ENCODE data around the gene ATP4B. TPM values are rescaled to one million over a fixed set of nuclear protein-coding genes. Genes with fewer than 3 reads are reported as not detected.

ATP4B gene
- total and polyA plus RNA-seq, 7 donors, result 0.04 TPM; not detected in 6

DNA sequence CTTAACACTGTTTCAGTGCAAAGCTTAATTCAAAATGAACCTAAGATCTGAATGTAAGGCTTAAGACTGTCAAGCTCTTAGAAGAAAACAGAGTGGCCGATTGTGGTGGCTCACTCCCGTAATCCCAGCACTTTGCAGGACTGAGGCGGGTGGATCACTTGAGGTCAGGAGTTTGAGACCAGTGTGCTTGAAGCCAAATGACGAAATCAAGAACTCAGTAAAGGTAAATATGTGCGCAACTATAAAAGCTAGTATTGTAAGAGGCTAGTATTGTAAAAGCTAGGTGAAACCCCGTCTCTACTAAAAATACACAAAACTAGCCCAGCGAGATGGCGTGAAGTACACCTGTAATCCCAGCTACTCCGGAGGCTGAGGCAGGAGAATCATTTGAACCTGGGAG is 12.7 kb downstream of the ATP4B start:
- Histone ChIP-seq H3K4me3 (no peak overlapping the region), H3K4me1 (peaks cover 4% of the 10 kb centered on the region), H3K27me3 (ENCODE audit: insufficient read depth in 3 of 3, low read length in 2 of 3) (no peaks in the 10 kb centered on the region), H3K27ac (no peak overlapping the region), H3K36me3 (ENCODE audit: insufficient read depth in 1 of 2, low read depth in 1 of 2) (peaks cover 0 to 11% of the 10 kb centered on the region in 2 donors), H3K9me3 (no peaks in the 10 kb centered on the region)
- DNase-seq (no peak), ATAC-seq (no peak)
- intact Hi-C loops (cut with DNase I), result no loop called here
- TF ChIP-seq, protein P1, sequence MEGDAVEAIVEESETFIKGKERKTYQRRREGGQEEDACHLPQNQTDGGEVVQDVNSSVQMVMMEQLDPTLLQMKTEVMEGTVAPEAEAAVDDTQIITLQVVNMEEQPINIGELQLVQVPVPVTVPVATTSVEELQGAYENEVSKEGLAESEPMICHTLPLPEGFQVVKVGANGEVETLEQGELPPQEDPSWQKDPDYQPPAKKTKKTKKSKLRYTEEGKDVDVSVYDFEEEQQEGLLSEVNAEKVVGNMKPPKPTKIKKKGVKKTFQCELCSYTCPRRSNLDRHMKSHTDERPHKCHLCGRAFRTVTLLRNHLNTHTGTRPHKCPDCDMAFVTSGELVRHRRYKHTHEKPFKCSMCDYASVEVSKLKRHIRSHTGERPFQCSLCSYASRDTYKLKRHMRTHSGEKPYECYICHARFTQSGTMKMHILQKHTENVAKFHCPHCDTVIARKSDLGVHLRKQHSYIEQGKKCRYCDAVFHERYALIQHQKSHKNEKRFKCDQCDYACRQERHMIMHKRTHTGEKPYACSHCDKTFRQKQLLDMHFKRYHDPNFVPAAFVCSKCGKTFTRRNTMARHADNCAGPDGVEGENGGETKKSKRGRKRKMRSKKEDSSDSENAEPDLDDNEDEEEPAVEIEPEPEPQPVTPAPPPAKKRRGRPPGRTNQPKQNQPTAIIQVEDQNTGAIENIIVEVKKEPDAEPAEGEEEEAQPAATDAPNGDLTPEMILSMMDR (IDR thresholded peaks at IDR 0.05), result no peak
- 97 to 99% (median 97%) methylated on average over 9 of the region's 9 CpGs for WGBS, 3 donors

DNA sequence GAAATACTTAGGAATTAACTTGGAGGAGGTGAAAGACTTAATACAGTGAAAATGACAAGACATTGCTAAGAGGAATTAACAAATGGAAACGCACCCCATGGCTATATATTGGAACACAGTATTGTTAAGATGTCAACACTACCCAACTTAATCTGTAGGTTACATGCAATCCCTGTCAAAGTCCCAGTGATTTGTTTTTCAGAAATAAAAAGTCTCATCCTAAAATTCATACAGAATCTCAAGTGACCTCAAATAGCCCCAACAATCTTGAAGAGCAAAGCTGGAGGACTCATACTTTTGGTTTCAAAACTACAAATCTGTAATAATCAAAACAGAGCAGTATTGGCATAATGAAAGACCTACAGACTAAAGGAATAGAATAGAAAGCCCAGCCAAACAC is 13.2 kb downstream of the ATP4B start:
- WGBS, 3 donors, result 93 to 100% (median 95%) methylated on average over 1 of the region's 1 CpG
- DNase-seq, result no peak
- Histone ChIP-seq H3K36me3 (ENCODE audit: insufficient read depth in 1 of 2, low read depth in 1 of 2) (peaks cover 0 to 16% of the 10 kb centered on the region in 2 donors), H3K4me3 (no peak overlapping the region), H3K4me1 (peaks cover 4% of the 10 kb centered on the region), H3K27me3 (ENCODE audit: insufficient read depth in 3 of 3, low read length in 2 of 3) (no peaks in the 10 kb centered on the region), H3K27ac (no peak overlapping the region), H3K9me3 (no peaks in the 10 kb centered on the region)
- no peak for ATAC-seq
- intact Hi-C loops (cut with DNase I), result no loop called here
- TF ChIP-seq, protein P1 (IDR thresholded peaks at IDR 0.05), result no peak

- 94 to 97% (median 96%) methylated on average over 5 of the region's 5 CpGs for WGBS, 3 donors
- peaks cover 4% of the 10 kb centered on the region for H3K4me1 ChIP-seq
- DNase-seq (no peak), ATAC-seq (no peak)
- peaks cover 0 to 27% of the 10 kb centered on the region in 2 donors for H3K36me3 ChIP-seq (ENCODE audit: insufficient read depth in 1 of 2, low read depth in 1 of 2)
- intact Hi-C loops (cut with DNase I), result no loop called here
- H3K9me3 ChIP-seq, result no peaks in the 10 kb centered on the region
- H3K4me3 ChIP-seq, result no peak overlapping the region
- no peak overlapping the region for H3K27ac ChIP-seq
- TF ChIP-seq, protein P1 (IDR thresholded peaks at IDR 0.05), result no peak
- no peaks in the 10 kb centered on the region for H3K27me3 ChIP-seq (ENCODE audit: insufficient read depth in 3 of 3, low read length in 2 of 3)
These were observed 14.4 kb downstream of the ATP4B start for GRCh38 chr13:113643593-113643992.

DNA sequence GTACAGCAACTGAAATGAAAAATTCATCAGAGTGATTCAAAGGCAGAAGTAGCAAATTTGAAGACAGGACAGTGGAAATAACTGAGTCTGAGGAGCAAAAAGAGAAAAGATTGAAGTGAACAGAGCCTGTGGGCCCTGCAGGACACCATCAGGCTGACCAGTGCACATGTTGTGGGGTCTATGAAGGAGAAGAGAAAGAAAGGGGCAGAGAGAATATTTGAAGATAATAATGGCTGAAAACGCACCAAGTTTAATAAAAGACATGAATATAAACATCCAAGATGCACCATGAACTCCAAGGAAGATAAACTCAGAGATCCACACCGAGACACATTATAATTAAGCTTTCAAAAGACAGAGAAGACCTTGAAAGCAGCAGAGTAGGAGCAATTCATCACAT is 15.4 kb downstream of the ATP4B start:
- no peak overlapping the region for H3K4me3 ChIP-seq
- H3K4me1 ChIP-seq, result no peaks in the 10 kb centered on the region
- H3K27me3 ChIP-seq (ENCODE audit: insufficient read depth in 3 of 3, low read length in 2 of 3), result no peaks in the 10 kb centered on the region
- no peak overlapping the region for H3K27ac ChIP-seq
- 96 to 100% (median 98%) methylated on average over 2 of the region's 2 CpGs for WGBS, 3 donors
- peaks cover 3 to 37% of the 10 kb centered on the region in 2 donors for H3K36me3 ChIP-seq (ENCODE audit: insufficient read depth in 1 of 2, low read depth in 1 of 2)
- TF ChIP-seq, protein P1 (IDR thresholded peaks at IDR 0.05), result no peak
- intact Hi-C loops (cut with DNase I), result no loop called here
- no peaks in the 10 kb centered on the region for H3K9me3 ChIP-seq
- ATAC-seq (no peak), DNase-seq (no peak)

GRCh38 chr13:113641426-113641825 is 16.6 kb downstream of the ATP4B start:
- Histone ChIP-seq H3K27ac (no peak overlapping the region), H3K4me3 (no peak overlapping the region), H3K9me3 (no peaks in the 10 kb centered on the region), H3K27me3 (ENCODE audit: insufficient read depth in 3 of 3, low read length in 2 of 3) (no peaks in the 10 kb centered on the region), H3K4me1 (no peaks in the 10 kb centered on the region), H3K36me3 (ENCODE audit: insufficient read depth in 1 of 2, low read depth in 1 of 2) (peaks cover 4 to 48% of the 10 kb centered on the region in 2 donors)
- intact Hi-C loops (cut with DNase I), result no loop called here
- WGBS, 3 donors, result 89 to 97% (median 89%) methylated on average over 7 of the region's 7 CpGs
- ATAC-seq (no peak), DNase-seq (no peak)
- TF ChIP-seq, protein P1 (IDR thresholded peaks at IDR 0.05), result no peak
